Measurements from ENCODE around the gene GCNT1.

- TF ChIP-seq POLR2A (IDR thresholded peaks at IDR 0.05) (no peak), CTCF (IDR thresholded peaks at IDR 0.05) (no peak)
These were observed 6.1 kb upstream of the GCNT1 start for GRCh38 chr9:76452839-76453238.
